Right forelimb (tissue), 1 donor: ENCODE measurements around the gene CDKL4.
"Not testable (repeated sequence)": the region's sequence is repeated elsewhere in the genome, so short reads cannot be mapped to it uniquely, and the experiment has no call there.

Experiments
- DNase-seq: peaks from one replicate; pipeline ENCODE4 v3.0.0-alpha.2; 2018

The CDKL4 gene

GRCh38 chr2:39243469-39244123 lies at the start of gene CDKL4:
TSS of gene CDKL4 (minus strand) at chr2:39243970.
- no peak for DNase-seq

GRCh38 chr2:39290433-39290832 lies 46.7 kb upstream of the CDKL4 start:
- no peak for DNase-seq

DNA sequence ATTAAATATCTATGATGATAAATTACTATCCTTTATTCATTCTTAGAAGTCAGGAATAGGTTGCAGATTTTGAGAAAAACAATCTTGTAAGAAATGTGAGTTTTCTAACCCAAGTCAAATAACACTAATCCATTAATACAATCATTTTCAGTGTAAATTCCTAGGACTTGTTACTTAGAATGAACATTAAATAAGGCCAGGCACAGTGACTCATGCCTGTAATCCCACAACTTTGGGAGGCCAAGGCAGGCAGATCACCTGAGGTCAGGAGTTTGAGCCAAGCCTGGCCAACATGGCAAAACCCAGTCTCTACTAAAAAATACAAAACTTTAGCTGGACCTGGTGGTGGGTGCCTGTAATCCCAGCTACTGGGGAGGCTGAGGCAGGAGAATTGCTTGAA lies 45.8 kb upstream of the CDKL4 start:
- DNase-seq: no peak

DNA sequence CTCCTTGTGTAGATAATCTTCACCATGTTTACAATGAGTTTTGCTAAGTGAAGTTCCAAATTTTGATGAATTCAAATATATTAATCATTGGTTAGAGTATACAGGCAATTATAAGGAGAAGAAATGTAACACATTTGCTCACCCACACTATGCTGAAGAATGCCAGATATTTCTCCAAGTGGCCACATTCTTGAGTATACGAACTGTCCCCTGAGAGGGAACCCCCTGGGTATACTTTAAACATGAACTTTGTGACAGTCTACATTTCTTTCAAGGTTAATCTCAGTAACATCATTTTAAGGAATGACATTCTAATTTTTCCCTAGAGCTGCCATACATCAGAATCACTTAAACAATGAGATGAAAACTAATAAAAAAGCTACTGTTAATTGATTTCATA lies 39.8 kb upstream of the CDKL4 start:
- no peak for DNase-seq

- DNase-seq: no peak
These were observed 37.6 kb upstream of the CDKL4 start for GRCh38 chr2:39281391-39281790.

DNA sequence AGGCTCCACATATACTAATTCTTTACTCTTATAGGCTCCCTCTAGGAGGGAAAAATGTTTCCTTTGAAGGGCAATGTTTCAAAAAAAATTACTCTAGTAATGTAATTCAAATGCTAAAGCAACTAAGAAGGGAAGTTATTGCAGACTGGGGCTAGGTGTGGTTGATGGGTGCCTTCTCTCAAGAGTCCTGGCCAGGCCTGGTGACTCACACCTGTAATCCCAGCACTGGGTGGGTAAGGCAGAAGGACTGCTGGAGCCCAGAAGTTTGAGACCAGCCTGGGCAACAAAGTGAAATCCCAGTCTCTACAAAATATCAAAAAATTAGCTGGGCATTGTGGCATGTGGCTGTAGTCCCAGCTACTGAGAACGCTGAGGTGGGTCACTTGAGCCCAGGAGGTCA lies 31.2 kb upstream of the CDKL4 start:
- no peak for DNase-seq

GRCh38 chr2:39269941-39270340 lies 26.2 kb upstream of the CDKL4 start:
- no peak for DNase-seq

DNA sequence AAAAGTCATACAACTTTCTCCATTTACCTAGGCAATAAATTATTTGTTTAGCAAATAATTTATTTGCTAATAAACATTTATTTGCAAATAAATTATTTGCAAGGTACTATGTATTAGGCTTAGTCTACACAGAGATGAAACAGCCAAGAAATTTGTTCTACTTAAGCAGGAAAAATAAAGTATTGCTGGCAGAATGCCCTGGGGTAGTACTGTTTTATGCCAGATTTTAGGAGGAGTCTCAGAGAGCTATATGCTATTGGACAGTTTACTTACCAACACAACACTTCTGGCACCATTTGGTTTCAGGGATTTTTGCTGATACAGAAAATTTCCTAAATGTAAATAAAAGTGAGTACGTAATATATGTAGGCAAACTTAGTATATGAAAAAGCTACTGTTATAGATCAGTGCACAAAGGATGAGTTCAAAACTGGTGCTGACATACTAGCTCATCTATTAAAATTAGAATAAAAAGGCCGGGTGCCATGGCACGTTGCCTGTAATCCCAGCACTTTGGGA lies 23.2 kb upstream of the CDKL4 start:
- no peak for DNase-seq

GRCh38 chr2:39266139-39266805 lies 22.5 kb upstream of the CDKL4 start:
- no peak for DNase-seq

- DNase-seq: no peak
These were observed 21.5 kb upstream of the CDKL4 start for GRCh38 chr2:39265315-39265714.

GRCh38 chr2:39264733-39265132 lies 21.0 kb upstream of the CDKL4 start:
- DNase-seq: no peak

GRCh38 chr2:39260087-39260486 lies 16.3 kb upstream of the CDKL4 start:
- no peak for DNase-seq

DNA sequence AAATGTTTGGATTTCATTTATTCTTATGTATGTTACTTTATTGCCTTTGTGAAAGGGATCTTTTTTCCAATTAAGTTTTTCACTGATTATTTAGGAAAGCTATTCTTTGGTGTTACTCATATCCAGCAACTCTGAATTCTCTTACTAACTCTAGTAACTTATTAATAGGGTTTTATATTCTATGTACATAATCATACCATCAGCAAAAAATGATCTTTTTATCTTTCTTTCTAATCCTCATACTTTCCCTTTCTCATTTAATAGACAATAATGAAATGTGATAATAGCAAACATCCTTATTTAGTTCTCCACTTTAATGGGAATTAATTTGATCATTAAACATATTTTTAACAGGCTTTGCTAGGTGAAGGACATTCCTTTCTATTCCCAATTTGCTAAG lies 12.3 kb upstream of the CDKL4 start:
- no peak for DNase-seq

- no peak for DNase-seq
These were observed 9.2 kb upstream of the CDKL4 start for GRCh38 chr2:39252888-39253518.

- DNase-seq: no peak
These were observed 3.8 kb upstream of the CDKL4 start for GRCh38 chr2:39247512-39248043.

DNA sequence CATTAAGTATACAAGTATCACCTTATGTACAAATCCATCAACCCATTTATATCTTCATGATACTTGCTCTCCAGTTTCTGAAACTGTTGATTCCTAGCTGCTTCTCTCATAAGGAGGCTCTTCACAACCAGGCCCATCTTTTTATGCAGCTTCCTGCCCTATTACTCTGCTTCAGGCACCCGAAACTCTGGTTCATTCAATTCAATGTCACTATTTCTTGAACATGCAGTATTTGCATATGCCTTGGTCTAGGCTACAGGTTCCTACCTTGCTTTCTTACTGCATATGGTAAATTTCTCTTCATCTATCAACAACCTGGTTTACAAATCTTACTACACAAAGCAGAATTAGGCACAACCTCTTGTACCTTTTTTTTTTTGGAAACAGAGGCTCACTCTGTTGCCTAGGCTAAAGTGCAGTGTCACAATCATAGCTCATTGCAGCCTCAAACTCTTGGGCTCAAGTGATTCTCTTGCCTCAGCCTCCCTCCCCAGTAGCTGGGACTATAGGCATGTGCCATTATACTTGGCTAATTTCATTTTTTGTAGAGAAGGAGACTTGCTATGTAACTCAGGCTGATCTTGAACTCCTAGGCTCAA lies 2.7 kb upstream of the CDKL4 start:
- DNase-seq: no peak

DNA sequence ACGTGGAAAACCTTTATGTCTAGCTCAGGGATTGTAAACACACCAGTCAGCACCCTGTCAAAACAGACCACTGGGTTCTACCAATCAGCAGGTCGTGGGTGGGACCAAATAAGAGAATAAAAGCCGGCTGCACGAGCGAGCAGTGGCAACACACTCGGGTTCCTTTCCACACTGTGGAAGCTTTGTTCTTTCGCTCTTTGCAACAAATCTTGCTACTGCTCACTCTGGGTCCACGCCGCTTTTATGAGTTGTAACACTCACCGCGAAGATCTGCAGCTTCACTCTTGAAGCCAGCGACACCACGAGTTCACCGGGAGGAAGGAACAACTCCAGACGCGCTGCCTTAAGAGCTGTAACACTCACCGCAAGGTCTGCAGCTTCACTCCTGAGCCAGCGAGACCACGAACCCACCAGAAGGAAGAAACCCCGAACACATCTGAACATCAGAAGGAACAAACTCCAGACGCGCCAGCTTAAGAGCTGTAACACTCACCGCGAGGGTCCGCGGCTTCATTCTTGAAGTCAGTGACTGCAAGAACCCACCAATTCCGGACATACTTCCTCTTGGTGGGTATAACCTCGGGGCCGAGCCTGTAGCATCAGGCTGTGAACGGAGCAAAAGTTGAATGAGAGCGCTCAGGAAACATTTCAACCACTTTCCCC lies 1.3 kb upstream of the CDKL4 start:
- DNase-seq: not testable (repeated sequence)

- DNase-seq: not testable (repeated sequence)
These were observed 582 bp upstream of the CDKL4 start for GRCh38 chr2:39244241-39244862.

DNA sequence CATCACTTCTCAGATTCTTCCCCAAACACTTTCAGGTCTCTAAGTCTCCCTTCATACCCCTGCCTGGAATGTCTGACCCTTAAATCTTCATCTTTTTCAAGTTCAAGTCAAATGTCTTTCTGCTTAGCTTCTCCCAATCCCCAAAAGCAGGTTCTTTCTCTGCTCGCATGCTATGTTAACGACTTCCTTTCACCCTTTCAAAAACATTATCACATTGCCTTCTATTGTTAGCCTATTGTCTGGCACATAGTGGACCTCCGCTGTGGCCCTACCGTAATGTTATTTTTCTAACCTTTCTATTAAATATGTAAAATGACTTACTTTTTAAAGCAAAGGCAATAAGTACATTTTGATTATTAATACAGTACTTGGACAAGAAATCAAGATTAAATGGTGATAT lies 2.2 kb downstream of the CDKL4 start:
- DNase-seq: no peak

GRCh38 chr2:39240758-39241157 lies 3.0 kb downstream of the CDKL4 start:
- DNase-seq: no peak

DNA sequence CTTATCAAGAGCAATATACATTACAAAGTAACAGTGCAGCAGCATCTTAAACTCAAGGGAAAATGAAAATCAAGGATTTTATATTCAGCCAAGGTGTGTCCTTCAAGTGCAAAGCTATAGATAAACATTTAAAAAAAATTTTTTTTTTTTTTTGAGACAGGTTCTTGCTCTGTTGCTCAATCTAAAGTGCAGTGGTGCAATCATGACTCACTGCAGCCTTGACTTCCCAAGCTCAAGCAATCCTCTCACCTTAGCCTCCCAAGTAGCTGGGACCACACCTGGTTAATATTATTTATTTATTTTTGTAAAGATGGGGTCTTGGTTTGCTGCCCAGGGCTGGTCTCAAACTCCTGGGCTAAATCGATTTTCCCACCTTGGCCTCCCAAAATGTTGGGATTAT lies 9.0 kb downstream of the CDKL4 start:
- DNase-seq: no peak

GRCh38 chr2:39232141-39232540 lies 11.6 kb downstream of the CDKL4 start:
- DNase-seq: no peak
